ENCODE measurements around the gene ECPAS.
A peak's percentile ranks its signal among the peaks of the same experiment; 100 is the strongest.
"Not testable (repeated sequence)": the region's sequence is repeated elsewhere in the genome, so short reads cannot be mapped to it uniquely, and the experiment has no call there.

The ECPAS gene

DNA sequence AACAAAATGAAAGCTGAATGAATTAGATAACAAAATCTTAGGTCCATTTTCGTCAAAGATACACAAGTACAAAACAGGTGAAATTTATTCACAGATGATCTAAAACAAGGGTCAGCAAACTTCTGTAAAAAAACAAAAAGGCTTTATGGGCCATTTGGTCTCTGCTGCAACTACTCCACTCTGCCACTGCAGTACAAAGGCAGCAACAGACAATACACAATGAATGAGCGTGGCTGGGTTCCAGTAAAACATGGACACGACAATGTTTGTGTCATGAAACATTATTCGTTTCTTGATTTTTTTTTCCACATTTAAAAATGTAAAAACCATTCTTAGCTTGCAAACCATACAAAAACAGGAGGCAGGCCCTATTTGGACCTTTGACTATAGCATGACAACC lies 71.9 kb downstream of the ECPAS start:
- no peak for DNase-seq

- no peak for DNase-seq
Measured at GRCh38 chr9:111411266-111411665, 72.9 kb downstream of the ECPAS start.

- no peak for DNase-seq
Measured at GRCh38 chr9:111407813-111408212, 76.4 kb downstream of the ECPAS start.

GRCh38 chr9:111405701-111406100 lies 78.5 kb downstream of the ECPAS start:
- no peak for DNase-seq

DNA sequence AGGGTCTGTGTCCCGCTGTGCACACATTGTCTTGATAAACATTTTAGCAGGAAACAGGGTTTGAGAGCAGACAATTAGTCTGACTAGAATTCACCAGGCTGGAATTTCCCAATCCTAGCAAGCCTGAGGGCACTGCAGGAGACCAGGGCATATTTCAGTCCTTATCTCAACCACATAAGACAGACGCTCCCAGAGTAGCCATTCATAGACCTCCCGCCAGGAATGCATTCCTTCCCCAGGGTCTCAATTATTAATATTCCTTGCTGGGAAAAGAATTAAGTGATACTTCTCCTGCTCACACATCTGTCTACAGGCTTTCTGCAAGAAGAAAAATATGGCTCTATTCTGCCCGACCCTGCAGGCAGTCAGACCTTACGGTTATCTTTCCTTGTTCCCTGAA lies 82.7 kb downstream of the ECPAS start:
- DNase-seq: not testable (repeated sequence)

DNA sequence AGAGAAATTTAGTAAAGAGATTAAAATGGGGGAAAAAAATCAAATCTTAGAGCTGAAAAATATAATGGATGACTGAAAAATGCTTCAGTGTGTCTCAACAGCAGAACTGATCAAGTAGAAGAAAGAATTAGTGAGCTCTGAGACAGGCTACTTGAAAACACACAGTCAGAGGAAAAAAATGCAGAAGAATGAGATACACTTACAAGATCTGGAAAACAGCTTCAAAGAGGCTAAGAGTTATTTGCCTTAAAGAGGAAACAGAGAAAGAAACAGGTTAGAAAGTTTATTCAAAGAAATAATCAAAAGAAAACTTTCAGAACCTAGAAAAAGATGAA lies 83.7 kb downstream of the ECPAS start:
- DNase-seq: no peak

DNA sequence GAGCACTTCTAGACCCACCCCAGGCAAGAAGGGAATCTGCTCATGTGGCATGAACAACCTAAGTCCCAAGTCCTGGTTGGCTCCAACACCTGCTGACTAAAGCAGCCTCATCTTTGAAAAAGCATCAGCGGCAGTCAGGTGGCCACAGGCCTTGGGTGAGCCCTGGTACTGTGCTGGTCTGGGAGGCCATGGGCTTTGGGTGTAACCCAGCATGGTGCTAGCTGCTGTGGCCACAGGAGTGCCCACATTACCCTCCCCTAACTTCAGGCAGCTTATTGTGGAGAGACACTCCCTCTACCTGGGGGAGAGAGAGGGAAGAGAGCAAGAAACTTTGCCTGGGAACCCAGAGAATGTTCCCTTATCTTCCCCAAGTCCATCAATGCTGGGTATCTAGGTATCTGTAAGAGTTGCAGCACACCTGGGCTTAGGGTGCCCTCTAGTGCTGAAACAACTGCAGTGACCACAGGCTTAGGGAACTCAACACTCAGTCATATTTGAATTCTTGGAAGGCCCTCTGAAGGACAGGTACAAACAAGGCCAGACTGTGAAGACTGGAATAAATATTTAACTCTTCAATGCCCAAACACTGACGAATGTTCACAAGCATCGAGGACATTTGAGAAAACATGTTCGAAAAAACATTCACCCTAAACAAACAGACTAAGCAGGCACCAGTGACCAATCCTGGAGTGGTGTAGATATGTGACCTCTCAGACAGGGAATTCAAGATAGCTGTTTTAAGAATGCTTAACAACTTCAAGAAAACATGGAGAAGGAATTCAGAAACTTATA lies 84.2 kb downstream of the ECPAS start:
- DNase-seq: peak; percentile 13

- DNase-seq: no peak
Measured at GRCh38 chr9:111399211-111399739, 84.9 kb downstream of the ECPAS start.

GRCh38 chr9:111393971-111394370 lies 90.2 kb downstream of the ECPAS start:
- no peak for DNase-seq

- no peak for DNase-seq
Measured at GRCh38 chr9:111389406-111389805, 94.8 kb downstream of the ECPAS start.

DNA sequence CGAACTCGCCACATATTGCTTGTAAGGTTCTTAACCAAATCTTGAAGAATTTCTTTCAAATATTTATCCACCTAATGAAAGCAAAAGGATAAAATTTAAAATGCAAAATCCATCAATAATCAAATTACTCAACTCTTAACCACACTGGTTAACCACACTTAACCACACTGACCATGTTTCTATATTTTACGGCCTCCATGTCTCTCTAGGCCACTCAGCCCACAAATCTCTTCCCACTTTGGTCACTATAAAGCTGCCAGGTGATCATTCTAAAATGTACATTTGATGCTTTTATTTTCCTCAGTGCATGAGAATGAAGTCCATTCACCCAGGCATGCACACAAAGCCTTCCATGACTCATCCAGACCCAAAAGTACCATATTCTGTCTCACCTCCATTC lies 97.8 kb downstream of the ECPAS start:
- DNase-seq: no peak

DNA sequence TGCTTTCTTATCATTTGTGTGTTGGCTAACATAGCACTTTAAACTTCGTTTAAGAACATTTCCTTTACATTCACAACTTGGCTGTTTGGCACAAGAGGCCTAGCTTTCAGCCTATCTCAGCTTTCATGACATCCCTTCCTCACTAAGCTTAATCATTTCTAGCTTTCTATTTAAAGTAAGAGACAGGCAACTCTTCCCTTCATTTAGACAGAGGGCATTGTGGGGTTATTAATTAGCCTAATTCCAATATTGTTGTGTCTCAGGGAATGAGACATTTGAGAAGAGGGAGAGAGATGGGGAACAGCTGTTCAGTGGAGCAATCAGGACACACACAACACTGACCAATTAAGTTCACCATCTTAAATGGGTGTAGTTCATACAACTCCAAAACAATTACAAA lies 103.2 kb downstream of the ECPAS start:
- DNase-seq: no peak

DNA sequence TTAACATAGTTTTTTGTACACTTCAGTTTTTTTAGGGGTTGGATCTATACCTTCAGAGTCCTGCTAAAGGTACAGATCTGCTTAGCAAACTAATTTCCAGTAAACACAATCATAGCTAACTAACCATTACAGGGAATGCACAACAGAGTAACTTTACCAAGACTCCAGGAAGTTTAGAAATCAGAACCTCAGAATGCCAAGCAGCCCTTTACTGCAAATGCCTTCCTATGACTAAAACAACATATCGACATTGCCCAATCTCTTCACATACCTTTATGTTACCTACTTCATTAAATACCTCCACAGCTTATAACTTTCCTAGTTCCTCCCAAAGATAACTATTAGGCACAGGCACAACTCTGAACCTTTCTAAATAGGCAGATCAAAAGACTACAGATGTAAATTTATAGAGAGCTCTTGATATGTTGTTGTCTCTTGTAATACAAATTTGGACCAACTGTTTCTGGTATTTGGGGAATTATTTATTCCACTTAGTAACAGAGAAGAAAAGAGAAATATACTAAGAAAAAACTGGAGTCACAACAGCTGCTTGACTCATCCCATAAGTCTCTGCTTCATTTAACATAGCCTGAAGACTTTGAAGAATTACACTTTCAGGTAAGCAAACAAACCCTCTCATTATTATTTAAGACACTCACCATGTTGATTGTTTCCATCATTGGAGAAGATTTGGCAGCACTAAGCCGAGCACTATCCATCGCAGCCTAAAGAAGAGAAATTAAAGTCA lies 108.2 kb downstream of the ECPAS start:
- no peak for DNase-seq

DNA sequence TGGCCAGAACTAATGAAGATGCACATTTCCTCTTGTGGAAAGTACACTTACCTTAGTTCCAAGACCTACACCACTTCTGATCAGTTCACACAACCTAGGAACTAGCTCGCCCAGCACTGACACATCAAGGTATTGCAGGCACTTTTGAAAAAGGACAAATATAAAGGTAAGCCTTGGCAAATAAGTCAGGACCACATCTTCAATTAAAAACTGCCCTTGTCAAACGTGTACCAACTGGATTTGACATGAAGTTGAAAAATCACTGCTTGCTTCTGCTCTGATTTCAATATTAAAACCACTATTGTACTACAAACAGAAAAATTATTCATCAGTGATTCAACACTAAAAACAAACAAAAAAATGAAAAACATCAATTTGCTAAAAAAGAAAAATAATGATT lies 109.1 kb downstream of the ECPAS start:
- no peak for DNase-seq

DNA sequence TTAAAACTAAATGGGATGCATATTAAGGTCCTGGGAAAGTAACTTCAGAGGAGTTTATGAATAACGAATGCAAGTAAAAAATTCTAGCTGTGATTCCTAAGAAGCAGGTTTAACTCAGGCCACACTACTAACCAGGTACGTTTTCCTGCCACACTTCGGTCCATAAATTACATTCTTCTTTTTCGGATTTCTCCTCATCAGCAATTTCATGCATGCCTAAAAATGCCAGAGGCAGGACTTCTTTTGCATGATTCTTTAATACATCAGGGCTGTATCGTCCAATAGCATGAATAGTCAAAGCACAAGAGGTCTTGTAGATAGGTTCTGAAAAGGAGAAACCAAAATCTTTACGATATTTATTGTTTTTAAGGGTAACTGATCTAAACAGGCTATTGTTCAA lies 111.9 kb downstream of the ECPAS start:
- DNase-seq: no peak

- DNase-seq: no peak
Measured at GRCh38 chr9:111366978-111367377, 117.2 kb downstream of the ECPAS start.

DNA sequence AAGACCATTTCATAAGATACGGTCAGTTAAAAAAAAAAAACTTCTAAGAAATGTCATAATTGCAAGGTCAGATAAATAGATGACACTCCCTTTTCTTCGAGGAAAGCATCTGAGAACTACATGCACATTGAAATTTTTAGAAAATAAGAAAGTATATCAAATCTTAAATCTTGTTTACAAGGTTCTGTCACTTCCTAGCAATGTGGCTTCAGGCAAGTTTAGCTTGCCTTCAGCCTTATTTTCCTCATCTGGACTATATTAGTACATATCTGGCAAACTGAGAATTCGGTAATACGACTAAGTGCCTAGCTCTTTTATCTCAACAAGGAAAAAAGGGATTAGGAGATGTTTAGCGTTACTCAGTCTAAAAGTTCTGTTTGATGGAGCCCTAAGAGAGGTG lies 121.7 kb downstream of the ECPAS start:
- no peak for DNase-seq

GRCh38 chr9:111360881-111361280 lies 123.3 kb downstream of the ECPAS start:
- DNase-seq: no peak

DNA sequence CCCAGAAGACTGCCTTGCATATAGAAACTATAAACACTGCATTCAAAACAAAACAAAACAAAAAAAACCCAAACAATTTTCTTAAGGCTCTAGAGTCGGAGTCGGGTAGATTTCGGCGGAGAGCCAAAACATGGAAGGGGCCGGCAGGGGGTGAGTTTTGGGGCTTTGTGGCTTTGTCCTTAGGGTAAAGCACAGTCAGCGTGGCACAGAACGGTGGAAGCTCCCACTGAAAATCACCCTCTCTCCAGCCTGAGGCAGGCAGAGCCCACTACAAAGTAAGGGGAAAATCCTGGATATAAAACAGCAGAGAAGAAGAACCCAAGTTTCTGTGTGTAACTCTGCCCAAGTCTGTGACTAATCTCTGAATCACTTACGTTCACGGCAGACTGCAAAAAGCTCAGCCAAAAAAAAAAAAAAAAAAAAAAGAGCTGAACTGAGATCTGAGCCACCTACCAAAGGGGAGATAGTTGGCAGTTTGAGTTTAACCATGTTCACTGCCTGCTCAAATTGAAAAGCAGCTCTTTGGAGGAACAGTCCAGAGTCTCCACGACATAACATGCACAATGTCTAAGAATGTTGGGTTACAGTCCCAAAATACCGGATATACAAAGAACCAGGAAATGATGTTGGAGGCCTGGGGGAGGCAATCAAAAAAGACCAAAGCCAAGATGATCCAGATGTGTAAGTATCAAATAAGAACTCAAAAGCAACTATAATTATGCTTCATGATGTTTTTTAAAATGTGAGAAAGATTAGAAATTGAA lies 127.5 kb downstream of the ECPAS start:
- DNase-seq: no peak

- DNase-seq: no peak
Measured at GRCh38 chr9:111352545-111352944, 131.6 kb downstream of the ECPAS start.

DNA sequence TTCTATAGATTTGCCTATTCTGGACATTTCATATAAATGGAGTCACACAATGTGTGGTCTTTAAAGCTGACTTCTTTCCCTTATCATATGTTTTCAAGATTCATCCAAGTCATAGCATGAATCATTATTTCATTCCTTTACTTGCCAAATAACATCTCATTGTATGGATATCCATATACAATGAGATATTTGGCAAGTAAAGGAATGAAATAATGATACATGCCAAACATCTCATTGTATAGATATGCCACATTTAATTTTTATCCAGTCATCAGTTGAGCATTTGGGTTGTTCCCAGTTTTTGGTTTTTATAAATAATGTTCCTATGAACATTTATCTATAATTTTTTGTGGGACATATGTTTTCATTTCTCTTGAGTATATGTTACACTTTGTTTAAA lies 133.6 kb downstream of the ECPAS start:
- no peak for DNase-seq

DNA sequence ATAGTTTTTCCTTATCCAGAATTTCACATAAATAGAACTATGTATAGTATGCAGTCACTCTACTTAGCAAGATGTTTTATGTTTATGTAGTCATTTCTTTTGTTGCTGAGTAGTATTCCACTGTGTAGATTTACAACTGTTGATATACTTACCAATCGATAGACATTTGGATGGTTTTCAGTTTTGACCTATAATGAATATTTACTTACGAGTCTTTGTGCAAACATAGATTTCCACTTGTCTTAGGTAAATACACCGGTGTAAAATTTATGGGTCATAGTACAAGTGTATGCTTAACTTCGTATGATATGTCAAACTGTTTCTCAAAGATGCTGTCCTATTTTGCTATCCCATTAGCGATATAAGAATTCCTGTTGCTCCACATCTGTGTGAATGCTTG lies 134.4 kb downstream of the ECPAS start:
- DNase-seq: no peak

- DNase-seq: no peak
Measured at GRCh38 chr9:111348821-111349271, 135.3 kb downstream of the ECPAS start.
